ELF-1 (cell line): ENCODE results near the gene GID4.
"Not testable (repeated sequence)": the region's sequence is repeated elsewhere in the genome, so short reads cannot be mapped to it uniquely, and the experiment has no call there.

Source experiments
- DNase-seq: peaks from one replicate; pipeline ENCODE4 v3.0.0-alpha.2; 2016; ENCODE audit warnings: low read depth, low spot score

The GID4 gene

DNA sequence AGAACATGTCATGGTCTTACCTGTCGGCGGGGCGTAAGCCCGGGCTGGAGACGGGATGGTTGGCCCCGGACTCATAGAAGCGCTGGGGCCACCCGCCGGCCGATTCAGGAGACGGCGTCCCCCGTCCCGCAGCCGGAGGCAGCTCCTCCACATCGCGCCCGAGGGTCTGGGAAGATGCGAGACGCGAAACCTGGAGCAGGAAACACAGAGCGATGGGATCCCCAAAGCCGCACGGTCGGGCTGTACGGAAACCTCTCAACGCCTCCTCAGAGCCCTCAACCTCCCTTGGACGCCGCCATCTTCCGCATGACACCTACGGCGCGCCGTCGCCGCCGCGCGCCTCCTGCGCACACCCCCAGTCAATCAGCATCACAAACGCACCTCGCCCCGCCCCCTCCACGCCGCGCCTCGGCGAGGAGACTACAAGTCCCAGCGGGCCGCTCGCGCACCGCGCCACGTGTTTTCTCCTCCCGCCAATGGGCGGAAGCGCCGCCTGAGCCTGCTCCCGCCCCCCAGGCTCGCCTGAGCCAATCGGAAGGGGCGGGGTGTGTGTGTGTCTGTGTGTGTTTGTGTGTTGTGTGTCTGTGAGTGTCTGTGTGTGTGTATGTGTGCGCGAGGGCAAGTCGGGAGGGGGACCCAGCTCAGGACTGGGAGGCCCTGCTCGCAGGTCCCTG, at the start of gene GID4, which contains the start of gene ATPAF2:
TSS of gene GID4 (plus strand) at position 548 of the 674 bp plus-strand sequence. CDS start at position 605, 57 bp downstream.
TSS of gene ATPAF2 (minus strand) at position 308 of the 674 bp plus-strand sequence. CDS start at position 153, 155 bp downstream.
- DNase-seq = peak; percentile 100

DNA sequence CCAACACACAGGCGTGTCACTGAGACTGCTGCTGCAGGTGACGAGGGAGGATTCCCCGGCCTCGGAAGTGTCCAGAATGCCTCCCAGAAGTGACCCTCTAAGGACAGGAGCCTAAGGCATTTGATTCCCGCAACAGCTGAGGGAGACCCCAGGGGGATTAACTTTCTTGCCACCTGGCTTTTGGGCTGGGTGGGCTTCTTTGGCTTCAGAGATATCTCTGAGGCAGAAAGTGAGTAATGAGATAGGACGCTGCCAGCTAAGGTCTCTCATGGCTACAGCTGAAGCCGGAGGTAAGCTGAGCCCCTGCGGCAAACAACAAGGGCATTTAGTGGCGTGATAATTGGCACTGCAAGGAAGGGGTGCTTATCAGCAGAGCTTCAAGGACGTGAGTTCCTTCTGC, 49.6 kb upstream of the GID4 start:
- no peak for DNase-seq

DNA sequence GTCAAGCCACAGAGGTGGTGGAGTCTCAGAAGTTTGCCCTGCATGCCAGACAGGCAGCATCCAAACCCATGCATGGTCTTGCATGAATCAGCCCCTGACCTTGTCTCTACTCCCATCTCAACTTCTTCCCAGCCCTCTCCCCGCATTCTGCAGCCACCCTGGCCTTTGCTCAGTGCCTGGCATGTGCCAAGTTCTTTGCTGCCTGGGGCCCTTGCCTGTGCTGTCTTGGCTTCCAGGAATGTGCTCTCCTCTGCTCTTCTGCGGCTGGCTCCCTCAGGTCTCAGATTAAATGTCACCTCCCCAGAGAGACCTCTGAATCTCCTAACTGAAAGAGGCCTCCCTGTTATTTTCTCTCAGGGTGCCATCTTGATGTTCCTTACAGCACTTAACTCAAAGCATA, 48.9 kb upstream of the GID4 start:
- DNase-seq = no peak

DNA sequence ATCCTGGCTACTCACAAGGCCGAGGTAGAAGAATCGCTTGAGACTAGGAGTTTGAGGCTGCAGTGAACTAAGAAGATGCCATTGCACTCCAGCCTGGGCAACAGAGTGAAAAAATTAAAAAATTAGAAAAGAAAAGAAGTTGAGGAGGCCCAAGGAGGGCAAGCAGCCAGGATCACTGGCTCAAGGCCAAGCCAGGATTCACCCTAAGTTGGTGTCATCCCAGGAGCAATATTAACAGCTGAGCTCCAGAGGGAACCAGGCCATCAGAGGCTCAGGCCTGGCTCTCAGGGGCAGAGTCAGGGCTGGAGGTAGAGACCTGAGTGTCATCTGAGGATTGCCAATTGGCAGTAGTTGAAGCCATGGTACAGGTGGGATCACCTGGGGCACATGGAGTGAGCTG, 45.8 kb upstream of the GID4 start:
- no peak for DNase-seq

DNA sequence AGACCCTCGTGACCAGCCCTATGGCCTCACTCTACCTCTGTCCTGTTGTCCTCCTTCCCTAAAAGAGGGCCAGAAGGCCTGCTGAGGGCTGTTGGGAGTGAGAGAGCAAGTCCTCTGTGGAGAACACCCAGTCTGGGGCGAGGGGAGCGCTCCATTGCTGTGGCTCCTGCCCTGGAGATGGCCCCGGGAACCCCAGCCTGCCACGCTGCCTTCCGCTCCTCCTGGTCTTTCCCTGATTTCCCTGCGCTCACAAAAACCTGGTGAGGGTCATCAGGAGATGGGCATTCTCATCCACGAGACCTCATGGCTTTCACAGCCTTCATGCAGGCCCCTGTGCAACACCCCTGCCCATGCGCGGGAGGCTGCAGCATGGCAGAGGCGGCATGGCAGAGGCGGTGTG, 45.4 kb upstream of the GID4 start:
- DNase-seq = no peak

DNA sequence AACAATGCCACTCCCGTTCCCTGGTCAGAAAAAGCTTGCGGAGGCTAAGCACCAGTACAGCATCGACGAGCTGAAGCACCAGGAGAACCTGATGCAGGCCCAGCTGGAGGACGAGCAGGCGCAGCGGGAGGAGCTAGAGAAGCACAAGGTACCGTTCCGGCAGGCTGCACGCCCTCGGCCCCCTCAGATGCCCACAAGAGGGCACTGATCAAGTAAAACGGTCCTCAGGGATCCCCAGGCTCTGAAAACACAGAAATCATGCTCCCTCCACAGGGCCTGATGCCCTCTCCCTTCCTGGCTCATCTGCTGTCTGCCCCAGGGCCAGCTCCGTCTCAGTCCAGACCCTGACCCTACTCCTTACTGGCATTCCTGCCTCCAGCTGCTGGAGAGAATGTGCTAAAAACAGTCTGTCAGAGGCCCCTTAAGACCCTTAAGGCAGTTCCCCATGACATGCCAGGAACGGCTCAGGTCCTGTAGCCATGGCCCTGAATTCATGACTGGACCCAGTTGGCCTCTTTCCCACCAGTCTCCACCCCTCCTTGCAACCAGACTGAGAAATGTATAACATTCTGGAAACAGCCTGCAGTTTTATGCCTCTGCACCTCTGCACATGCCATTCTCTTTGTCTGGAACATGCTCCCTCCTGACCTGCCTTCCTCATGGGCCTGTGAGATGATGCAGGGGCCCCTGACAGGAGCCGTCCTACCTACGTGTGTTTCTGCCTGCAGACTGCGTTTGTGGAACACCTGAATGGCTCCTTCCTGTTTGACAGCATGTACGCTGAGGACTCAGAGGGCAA, 44.7 kb upstream of the GID4 start:
- DNase-seq = peak; percentile 86

DNA sequence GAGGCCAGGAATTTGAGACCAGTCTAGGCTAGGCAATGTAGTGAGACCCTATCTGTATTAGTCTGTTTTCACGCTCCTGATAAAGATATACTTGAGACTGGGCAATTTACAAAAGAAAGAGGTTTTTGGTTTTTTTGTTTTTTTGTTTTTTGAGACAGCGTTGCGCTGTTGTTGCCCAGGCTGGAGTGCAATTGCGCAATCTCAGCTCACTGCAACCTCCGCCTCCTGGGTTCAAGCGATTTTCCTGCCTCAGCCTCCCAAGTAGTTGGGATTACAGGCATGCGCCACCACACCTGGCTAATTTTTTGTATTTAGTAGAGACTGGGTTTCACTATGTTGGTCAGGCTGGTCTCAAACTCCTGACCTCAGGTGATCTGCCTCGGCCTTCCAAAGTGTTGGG, 43.3 kb upstream of the GID4 start:
- not testable (repeated sequence) for DNase-seq

DNA sequence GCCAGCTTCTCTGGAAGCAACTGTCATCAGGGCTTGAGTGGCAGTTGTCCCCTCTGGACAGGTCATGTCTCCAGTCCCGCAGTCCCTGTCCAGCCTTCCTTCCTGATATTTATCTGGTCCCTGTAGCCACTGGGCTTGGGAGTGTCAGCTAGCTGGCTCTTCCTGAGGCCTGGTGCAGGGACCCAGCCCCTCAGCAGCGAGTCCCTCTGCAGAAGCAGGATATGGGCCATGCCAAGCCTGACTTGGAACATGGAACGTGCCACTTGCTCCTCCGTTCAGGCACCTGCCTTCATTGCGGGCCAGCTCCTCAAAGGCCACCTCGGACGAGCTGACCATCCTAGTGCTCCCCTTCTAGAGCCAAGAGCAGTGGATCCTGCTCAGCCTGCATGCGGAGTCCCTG, 40.3 kb upstream of the GID4 start:
- DNase-seq = no peak

DNA sequence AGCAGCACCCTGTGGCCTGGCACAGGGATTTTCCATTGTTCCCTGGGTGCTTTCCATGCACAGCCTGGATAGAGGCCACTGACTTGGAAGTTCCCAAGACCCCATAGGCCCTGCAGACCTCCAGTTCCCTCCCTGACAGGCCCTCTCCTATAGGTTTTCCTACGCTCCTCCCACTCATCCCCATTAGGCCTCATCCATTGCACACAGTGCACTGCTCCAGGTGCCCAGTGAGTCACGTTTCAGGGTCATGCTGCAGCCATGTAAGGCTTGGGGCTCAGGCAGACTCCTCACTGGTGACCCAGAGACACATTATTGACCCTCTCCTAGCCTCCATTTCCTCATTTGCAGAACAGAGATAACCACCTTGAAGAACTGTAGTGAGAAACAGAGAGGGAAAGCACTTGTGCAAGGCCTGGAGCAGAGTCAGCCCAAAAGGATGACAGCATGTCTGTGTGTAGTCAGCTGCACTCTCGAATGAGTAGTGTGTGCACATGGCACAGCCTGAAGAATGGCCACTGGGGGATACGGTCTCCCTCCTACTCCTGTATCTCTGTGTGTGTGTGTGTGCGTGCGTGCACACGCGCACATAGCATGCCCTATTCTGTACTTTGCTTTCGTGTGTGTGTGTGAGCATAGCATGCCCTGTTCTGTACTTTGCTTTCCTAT, 39.7 kb upstream of the GID4 start:
- DNase-seq = no peak

DNA sequence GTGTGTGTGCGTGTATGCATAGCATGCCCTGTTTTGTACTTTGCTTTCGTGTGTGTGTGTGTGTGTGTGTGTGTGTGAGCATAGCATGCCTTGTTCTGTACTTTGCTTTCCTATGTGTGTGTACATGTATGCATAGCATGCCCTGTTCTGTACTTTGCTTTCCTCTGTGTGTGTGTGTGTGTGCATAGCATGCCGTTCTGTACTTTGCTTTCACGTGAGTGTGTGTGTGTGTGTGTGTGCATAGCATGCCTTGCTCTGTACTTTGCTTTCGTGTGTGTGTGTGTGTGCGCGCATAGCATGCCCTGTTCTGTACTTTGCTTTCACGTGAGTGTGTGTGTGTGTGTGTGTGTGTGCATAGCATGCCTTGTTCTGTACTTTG, 39.2 kb upstream of the GID4 start:
- no peak for DNase-seq

DNA sequence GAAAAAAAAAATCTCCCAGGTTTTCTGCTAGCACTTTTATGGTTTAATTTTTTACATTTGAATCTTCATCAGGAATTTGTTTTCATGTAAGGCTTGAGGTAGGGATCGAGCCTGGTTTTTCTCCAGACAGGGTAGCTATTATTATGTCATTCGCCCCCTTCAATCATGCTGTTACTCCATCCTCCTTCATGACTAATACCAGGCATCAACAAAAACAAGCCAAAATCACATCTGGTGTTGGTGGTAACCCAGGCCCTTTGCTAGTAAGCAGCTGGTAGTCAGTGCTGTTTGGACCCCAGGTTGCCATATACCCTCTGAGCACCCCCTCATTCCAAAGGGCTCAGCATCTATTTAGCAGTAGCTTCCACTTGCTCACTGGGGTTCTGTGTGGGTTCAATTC, 37.0 kb upstream of the GID4 start:
- DNase-seq = no peak

DNA sequence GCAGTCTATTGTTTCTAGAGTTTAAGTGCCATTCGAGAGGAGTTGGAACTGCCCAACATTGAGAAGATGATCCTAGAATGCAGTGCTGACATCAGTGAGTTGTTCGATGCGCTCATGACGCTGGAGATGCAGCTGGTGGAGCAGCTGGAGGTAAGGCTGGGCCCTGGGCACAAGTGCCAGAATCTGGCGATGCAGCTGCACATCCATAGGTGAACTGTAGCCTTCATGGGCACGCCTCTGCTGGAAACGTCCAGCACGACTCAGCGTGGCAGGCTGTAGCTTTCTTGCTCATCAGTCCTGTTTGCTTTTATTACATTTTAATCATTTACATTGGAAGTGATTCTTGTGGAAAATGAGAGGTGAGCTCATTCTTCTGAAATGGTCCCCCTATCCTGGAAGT, 34.9 kb upstream of the GID4 start:
- no peak for DNase-seq

DNA sequence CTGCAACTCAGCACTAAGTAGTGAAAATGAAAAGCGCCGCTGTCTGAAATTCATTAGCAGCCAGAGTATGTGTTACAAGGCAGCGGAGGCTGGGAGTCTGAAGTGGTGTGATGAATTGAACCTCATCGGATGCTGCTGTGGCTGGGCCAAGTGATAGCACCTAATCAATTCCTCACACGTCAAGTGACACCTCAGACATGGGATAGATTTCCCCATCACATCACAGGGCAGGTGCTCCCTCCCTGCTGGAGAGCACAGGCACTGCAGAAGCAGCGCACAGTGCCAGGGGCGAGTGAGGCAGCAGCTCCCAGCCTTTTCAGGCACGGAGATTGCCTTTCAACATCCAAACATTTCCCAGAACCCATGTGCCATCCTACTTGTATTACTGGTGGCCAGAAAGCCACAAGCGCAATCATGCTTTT, 34.3 kb upstream of the GID4 start:
- peak; percentile 24 for DNase-seq

DNA sequence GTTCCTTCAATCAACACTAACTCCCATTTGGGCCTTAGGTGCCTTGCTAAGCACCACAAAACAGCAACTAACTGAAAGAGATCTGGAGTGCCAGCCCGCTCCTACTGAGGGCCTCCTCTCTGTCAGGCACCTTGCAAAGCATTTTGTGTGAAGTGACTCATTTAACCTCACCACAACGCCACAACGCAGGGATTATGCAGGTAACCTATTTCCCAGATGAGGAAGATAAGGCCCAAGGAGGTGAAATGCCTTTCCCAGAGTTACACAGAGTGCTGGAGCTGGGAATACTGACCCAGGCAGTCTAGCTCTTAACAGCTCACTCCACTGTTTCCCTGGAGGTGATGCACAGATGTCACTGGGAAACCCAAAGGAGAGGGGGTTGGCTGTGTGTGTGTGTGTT, 33.7 kb upstream of the GID4 start:
- DNase-seq = no peak

DNA sequence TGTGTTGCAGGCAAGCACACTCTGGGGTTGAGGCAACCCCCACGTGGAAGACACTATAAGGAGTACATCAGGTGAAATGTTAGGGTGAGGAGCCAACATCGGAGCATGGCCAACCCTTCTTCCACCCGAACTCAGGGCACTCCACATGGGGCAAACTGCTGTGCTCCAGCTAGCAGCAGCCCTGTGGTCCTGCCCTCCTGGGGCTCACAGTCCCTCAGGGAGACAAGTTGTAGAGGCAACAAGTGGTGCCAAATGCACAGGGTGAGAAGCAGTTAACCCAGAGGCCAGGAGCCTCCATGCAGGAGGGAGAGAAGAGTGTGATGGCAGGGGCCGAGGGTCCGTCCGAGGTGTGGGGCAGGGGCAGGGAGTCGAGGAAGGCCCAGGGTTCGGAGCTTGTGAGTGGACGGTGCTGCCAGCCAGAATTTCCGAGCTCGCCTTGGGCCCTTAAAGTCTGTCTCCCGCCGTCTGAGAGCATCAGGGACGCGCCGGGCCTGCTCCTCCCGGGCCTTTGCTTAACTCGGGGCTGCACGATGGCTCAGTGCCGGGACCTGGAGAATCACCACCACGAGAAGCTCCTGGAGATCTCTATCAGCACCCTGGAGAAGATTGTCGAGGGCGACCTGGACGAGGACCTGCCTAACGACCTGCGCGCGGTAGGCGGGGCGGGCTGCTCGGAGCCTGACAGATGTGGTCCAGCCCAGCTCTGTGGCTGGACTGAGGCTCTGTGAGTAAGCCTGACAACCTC, 32.5 kb upstream of the GID4 start:
- peak; percentile 67 for DNase-seq

DNA sequence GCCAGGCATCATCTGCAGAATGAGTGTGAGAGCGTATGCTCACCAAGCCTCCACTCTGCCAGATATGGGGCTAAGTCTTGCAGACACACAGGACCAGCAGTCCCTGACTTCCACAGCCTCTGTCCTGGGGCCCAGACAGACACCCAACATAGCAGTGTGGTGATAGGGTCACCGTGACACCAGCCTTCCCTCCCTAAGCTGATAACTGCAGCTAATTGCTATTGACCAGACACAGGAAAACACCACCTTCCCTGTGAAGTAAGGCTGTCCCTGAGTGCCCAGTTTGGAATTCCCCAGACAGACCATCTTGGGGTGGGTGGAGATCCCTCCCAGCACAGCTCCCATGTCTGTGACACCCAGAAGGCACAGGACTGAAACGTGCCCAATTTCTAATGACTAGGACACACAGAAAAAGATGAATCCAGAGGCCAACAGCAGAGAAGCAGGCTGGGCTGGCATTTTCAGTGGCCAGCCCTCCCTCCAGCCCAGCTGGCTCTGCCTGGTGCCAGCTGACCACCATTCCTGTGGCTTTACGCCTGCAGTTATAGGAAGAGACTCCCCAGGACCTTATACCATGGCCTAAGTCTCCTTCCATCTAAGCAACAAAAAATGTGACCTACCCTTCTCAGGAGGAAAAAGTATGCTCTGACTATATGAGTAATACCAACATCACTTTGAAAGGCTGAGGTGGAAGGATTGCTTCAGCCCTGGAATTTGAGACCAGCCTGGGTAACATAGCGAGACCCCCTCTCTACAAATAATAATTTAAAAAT, 30.5 kb upstream of the GID4 start:
- no peak for DNase-seq

DNA sequence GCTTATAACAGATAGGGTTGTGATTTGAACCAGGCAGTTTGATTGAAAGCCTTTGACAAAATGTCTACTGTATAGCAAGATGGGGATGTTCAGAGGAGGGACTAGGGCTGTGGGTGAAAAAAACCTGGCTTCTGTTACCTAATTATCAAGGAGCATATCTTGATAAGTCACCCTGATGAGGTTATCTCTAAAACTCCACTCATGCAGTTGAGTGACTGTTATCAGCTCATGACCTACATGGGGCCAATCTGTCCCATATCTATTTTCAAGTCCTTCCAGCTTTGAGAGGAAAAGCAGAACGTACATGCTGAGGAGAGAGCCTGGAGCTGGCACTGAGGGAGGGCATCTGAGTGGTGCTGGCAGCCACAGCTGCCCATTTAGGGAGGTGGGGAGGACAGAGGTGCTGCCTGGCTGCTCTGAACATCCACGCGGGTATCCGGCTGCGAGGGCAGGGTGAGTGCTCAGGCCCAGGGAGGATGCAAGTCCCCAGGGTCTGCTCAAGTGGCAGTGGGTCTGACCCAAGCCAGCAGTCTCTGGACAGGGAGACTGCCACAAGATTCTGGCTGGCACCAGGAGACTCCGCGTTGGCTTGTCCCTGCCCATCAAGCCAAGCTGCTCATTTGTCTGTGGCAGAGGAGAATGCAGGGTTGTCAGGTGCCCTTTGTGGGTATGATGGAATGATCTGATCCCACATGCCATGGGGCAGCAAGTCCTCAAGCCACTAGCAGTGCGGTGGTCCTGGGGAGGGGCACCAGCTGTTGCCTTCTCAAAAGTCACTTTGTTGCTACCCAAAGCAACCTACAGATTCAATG, 29.4 kb upstream of the GID4 start:
- DNase-seq = no peak

DNA sequence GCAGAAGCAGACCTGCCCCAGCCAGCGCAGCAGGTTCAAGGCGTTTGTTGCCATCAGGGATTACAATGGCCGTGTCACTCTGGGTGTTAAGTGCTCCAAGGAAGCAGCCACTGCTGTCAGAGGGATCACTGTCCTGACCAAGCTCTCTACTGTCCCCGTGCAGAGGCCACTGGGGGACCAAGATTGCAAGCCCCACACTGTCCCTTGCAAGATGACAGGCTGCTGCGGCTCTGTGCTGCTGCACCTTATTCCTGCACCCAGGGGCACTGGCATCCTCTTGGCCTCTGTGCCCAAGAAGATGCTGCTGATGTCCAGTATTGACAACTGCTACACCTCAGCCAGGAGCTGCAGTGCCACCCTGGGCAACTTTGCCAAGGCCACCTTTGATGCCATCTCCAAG, 27.9 kb upstream of the GID4 start:
- DNase-seq = no peak

DNA sequence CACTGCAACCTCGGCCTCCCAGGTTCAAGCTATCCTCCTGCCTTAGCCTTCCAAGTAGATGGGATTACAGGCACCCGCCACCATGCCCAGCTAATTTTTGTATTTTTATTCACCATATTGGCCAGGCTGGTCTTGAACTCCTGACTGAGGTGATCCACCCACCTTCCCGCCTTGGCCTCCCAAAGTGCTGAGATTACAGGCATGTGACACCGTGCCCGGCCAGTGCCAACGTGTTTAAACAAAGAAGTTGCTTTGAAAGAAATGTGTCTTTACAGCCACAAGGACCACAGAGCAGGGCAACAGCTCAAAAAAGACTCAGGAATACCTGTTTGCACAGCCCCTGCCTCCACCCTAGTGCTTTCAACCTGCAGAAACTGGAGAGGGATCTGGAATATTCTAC, 25.2 kb upstream of the GID4 start:
- no peak for DNase-seq

DNA sequence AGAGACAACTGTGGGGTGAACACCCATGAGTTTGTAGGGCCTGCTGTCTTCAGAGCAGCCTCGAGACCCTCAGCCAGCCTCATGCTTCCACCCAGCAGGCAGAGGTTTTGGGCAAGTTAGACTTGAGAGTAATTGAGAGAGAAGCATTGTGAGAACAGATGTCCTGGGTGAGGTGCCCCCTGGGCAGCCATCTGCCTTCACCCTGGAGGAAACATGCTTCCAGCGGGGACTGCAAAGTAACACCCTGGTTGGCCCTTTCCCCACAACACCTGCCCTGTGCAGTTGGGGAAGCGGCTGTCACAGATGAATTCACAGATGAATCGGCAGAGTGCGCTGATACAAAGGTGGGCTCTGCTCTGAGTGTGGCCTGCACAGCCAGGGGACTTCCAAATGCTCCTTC, 23.6 kb upstream of the GID4 start:
- no peak for DNase-seq
